GM12873 (cell line): Measurements from ENCODE around the gene CCNA1.

ENCODE experiments used
- TF ChIP-seq, protein P1 (sequence below): IDR thresholded peaks from 2 replicates; pipeline ENCODE4 v1.5.1; 2012; ENCODE audit warnings: low read depth, mild to moderate bottlenecking, moderate library complexity, low read length, control low read depth; ENCODE audit not compliant: insufficient read depth; ENCODE audit errors: missing control alignments

Gene CCNA1

GRCh38 chr13:36453516-36453915 is 21.2 kb downstream of the CCNA1 start:
- TF ChIP-seq, protein P1, sequence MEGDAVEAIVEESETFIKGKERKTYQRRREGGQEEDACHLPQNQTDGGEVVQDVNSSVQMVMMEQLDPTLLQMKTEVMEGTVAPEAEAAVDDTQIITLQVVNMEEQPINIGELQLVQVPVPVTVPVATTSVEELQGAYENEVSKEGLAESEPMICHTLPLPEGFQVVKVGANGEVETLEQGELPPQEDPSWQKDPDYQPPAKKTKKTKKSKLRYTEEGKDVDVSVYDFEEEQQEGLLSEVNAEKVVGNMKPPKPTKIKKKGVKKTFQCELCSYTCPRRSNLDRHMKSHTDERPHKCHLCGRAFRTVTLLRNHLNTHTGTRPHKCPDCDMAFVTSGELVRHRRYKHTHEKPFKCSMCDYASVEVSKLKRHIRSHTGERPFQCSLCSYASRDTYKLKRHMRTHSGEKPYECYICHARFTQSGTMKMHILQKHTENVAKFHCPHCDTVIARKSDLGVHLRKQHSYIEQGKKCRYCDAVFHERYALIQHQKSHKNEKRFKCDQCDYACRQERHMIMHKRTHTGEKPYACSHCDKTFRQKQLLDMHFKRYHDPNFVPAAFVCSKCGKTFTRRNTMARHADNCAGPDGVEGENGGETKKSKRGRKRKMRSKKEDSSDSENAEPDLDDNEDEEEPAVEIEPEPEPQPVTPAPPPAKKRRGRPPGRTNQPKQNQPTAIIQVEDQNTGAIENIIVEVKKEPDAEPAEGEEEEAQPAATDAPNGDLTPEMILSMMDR = peak; percentile 13

DNA sequence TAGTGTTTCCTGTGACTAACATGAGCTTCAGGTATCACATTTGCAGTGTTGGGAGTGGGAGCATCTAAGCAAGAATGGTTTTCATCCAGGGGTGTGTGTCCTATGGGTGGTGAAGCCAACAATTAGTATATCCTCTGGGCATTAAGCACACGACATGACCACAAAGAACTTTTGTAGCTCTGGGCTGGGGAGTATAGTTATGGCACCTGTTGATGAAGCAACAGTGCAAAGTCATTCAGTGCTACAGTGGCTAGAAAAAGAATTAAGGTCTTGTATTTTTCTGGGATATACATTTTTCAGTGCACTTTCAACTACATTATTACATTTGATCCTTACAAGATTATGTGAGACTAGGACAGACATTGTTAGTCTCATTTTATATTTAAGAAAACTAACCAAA is 21.8 kb downstream of the CCNA1 start:
- TF ChIP-seq, protein P1 = no peak

GRCh38 chr13:36454987-36455386 is 22.7 kb downstream of the CCNA1 start:
- TF ChIP-seq, protein P1 = no peak

DNA sequence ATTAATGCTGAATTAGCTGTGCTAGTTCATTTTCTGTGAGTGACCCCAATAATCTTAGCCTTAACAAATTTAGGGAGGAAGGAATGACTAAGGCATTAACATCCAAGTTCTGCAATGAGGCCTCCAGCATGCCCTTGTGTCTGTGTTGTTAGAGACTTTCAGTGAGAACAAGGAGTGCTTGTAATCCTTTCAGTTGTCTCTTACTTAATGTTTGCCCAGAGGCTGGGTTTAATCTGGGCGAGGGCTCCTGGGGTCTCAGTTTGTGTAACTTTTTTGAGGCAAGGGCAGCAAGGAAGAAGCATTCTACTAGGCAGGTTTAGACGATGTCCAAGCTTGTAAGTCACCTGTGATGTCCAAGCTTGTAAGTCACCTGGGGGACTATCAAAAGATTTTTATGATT is 24.3 kb downstream of the CCNA1 start:
- TF ChIP-seq, protein P1 = no peak

DNA sequence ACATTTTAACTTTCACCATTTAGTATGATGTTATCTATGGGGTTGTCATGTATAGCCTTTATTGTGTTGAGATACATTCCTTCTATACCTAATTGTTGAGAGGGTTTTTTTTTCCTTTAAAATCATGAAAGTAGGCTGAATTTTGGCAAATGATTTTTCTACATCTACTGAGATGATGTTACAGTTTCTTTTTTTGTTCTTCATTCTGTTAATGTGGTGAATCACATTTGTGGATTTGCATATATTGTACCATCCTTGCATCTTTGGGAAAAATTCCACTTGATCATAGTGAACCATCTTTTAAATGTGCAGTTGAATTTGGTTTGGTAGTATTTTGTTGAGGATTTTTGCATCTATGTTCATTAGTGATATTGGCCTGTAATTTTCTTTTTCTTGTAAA is 29.2 kb downstream of the CCNA1 start:
- TF ChIP-seq, protein P1 = no peak

- TF ChIP-seq, protein P1 = no peak
These were observed 43.2 kb downstream of the CCNA1 start for GRCh38 chr13:36475468-36475867.

DNA sequence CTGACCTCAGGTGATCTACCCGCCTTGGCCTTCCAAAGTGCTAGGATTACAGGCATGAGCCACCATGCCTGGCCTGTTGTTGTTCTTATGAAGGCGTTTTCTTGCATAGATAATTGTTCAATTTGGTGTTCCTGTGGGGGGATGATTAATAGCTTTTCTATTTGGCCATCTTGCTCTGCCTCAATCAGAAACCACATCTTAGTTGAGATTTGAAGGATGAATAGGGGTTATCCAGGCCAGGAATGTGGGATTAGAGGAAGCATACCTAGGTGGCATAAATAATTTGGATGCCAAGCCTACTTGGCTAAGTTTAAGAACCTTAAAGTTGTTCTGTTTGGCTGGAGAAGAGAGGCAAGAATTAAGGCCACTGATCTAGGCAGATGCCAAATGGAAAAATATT is 44.4 kb downstream of the CCNA1 start:
- TF ChIP-seq, protein P1 = no peak
